ENCODE results near the gene PTPRD. TPM values are rescaled to one million over a fixed set of nuclear protein-coding genes. Genes with fewer than 3 reads are reported as not detected.

Gene PTPRD
- total RNA-seq, 1 experiment from 2014 or later: 32.5 TPM

DNA sequence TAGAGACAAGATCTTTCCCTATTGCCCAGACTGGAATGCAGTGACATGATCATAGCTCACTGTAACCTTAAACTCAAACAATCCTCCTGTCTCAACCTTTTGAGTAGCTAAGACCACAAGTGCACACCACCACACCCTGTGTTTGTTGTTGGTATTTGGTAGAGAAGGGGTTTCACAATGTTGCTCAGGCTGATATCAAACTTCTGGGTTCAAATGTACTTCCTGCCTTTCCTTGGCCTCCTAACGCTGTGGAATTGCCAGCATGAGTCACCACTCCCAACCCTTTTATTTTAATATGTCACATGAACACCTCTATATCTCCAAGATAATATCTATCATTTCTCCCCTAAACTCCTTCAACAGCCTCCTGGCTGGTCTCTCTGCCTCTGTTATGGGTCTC, 719.0 kb downstream of the PTPRD start:
- Histone ChIP-seq H3K56ac (ENCODE audit: insufficient read length, low read depth, low read length) (no peak overlapping the region), H3K27me3 (ENCODE audit: insufficient read depth, low read length) (no peaks in the 10 kb centered on the region), H4K8ac (replicated peaks; ENCODE audit: insufficient read length, low read depth, low read length) (no peak overlapping the region), H3K79me1 (ENCODE audit: insufficient read depth, low read depth, low read length, poor library complexity, severe bottlenecking) (no peaks in the 10 kb centered on the region), H3K23me2 (ENCODE audit: insufficient read length, low read depth, low read length, poor library complexity, severe bottlenecking) (no peaks in the 10 kb centered on the region), H3K9me3 (ENCODE audit: control insufficient read depth, low read depth, low read length) (no peaks in the 10 kb centered on the region), H2BK5ac (ENCODE audit: insufficient read length, low read length) (no peak overlapping the region), H4K20me1 (ENCODE audit: control insufficient read depth, insufficient read depth, insufficient read length) (no peaks in the 10 kb centered on the region), H3K4me1 (ENCODE audit: insufficient read depth, low read length) (no peaks in the 10 kb centered on the region), H2BK15ac (ENCODE audit: low read depth, low read length) (no peak overlapping the region), H3K18ac (ENCODE audit: insufficient read length, low read depth, low read length) (no peak overlapping the region), H4K91ac (ENCODE audit: insufficient read length, low read depth, low read length) (no peak overlapping the region), H2BK20ac (ENCODE audit: low read depth, low read length, poor library complexity, severe bottlenecking) (no peak overlapping the region), H4K5ac (ENCODE audit: insufficient read length, low read depth, low read length) (no peak overlapping the region), H3K23ac (ENCODE audit: insufficient read length, low read depth, low read length) (no peak overlapping the region), H3T11ph (ENCODE audit: low read length) (no peak overlapping the region), H2BK120ac (ENCODE audit: low read depth, low read length, poor library complexity, severe bottlenecking) (no peak overlapping the region), H2AK5ac (ENCODE audit: insufficient read length, low read length) (no peak overlapping the region), H3K4ac (ENCODE audit: low read depth, low read length) (no peak overlapping the region), H3K27ac (ENCODE audit: insufficient read length, low read depth, low read length) (no peak overlapping the region), H3K14ac (ENCODE audit: insufficient read depth, low read length) (no peak overlapping the region), H3K4me2 (ENCODE audit: insufficient read depth, insufficient read length, low read length) (no peak overlapping the region), H2AFZ (ENCODE audit: low read length) (no peak overlapping the region), H2BK12ac (ENCODE audit: insufficient read length, low read depth, low read length) (no peak overlapping the region), H3K9ac (ENCODE audit: extremely low read depth, insufficient read length, low read length) (no peak overlapping the region), H3K79me2 (ENCODE audit: insufficient read depth, low read length) (no peaks in the 10 kb centered on the region)
- no peaks in the 10 kb centered on the region for H3K9me3 Mint-ChIP-seq
- H3K27ac Mint-ChIP-seq: no peak overlapping the region
- TF ChIP-seq, protein P1, sequence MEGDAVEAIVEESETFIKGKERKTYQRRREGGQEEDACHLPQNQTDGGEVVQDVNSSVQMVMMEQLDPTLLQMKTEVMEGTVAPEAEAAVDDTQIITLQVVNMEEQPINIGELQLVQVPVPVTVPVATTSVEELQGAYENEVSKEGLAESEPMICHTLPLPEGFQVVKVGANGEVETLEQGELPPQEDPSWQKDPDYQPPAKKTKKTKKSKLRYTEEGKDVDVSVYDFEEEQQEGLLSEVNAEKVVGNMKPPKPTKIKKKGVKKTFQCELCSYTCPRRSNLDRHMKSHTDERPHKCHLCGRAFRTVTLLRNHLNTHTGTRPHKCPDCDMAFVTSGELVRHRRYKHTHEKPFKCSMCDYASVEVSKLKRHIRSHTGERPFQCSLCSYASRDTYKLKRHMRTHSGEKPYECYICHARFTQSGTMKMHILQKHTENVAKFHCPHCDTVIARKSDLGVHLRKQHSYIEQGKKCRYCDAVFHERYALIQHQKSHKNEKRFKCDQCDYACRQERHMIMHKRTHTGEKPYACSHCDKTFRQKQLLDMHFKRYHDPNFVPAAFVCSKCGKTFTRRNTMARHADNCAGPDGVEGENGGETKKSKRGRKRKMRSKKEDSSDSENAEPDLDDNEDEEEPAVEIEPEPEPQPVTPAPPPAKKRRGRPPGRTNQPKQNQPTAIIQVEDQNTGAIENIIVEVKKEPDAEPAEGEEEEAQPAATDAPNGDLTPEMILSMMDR (conservative IDR thresholded peaks at IDR 0.05): no peak
- WGBS (ENCODE audit: extremely low coverage, insufficient read length, low lambda C conversion rate): no CpG with 5 or more reads among the region's 1 CpG
- no peaks in the 10 kb centered on the region for H3K27me3 Mint-ChIP-seq (ENCODE audit: low read depth)
- H3K4me1 Mint-ChIP-seq: peaks cover 1 to 9% of the 10 kb centered on the region in 2 experiments; a peak in 3 of 4 replicates
- DNase-seq: no peak
- H3K36me3 Mint-ChIP-seq (ENCODE audit: insufficient read depth in 1 of 3, low read depth in 3 of 3): no peaks in the 10 kb centered on the region
- no peak overlapping the region for H3K4me3 Mint-ChIP-seq

Data from H9 (cell line).